Naive thymus-derived CD4-positive, alpha-beta T cell (primary cell): ENCODE data around the gene RHBDD1. TPM values are rescaled to one million over a fixed set of nuclear protein-coding genes. Genes with fewer than 3 reads are reported as not detected.

Source experiments
- ATAC-seq: fragments of 150-1000 bp; cut with Tn5 transposase; 2 replicates; pipeline ENCODE4 v1.10.0; 2021; ENCODE audit warnings: mild to moderate bottlenecking, moderate library complexity
- CTCF ChIA-PET: fragments of 350-600 bp; sonication (Branson Sonifier 250); formaldehyde crosslinking; loops from one replicate; lab custom pipeline; 2021; ENCODE audit warnings: antibody characterized with exemption; lab: Charles Lee
- POLR2A ChIA-PET: fragments of 350-600 bp; sonication (Branson Sonifier 250); formaldehyde crosslinking; loops from one replicate; lab custom pipeline; 2021; ENCODE audit warnings: antibody characterized with exemption, inconsistent platforms; lab: Charles Lee
- DNase-seq, 9 donors: peaks; one replicate each; pipeline versions ENCODE4 v3.0.0 to v3.0.0-alpha.2; 2020 to 2022; ENCODE audit warnings: mixed read lengths in 1 of 9
- H3K27ac ChIP-seq: one replicate; pipeline ENCODE4 v1.7.0; 2013; ENCODE audit warnings: mild to moderate bottlenecking, low read depth, low read length, moderate library complexity
- H3K27me3 ChIP-seq, 2 donors: one replicate each; pipeline ENCODE4 v1.7.0; 2013; ENCODE audit warnings: low read length in 2 of 2, mild to moderate bottlenecking in 2 of 2, moderate library complexity in 2 of 2; ENCODE audit not compliant: control insufficient read depth in 2 of 2, insufficient read depth in 2 of 2
- H3K36me3 ChIP-seq, 3 experiments: 1 replicate in 2 of 3; 2 replicates in 1 of 3; pipeline ENCODE4 v1.7.0; 2013; ENCODE audit warnings: low read length in 3 of 3, mild to moderate bottlenecking in 3 of 3, moderate library complexity in 1 of 3; ENCODE audit not compliant: insufficient read depth in 3 of 3, control insufficient read depth in 2 of 3
- H3K4me1 ChIP-seq, 2 donors: one replicate each; pipeline ENCODE4 v1.7.0; 2013; ENCODE audit warnings: low read length in 2 of 2, mild to moderate bottlenecking in 2 of 2, moderate library complexity in 1 of 2; ENCODE audit not compliant: control insufficient read depth in 2 of 2, insufficient read depth in 2 of 2
- H3K4me3 ChIP-seq: 2 replicates; pipeline ENCODE4 v1.7.0; 2013; ENCODE audit warnings: mild to moderate bottlenecking, low read length
- H3K9me3 ChIP-seq, 3 experiments: 1 replicate in 2 of 3; 2 replicates in 1 of 3; pipeline ENCODE4 v1.7.0; 2013; ENCODE audit warnings: low read length in 3 of 3; ENCODE audit not compliant: control insufficient read depth in 2 of 3
- H3K27ac Mint-ChIP-seq, 9 donors: one replicate each; pipeline ENCODE4 v1.8.0; 2020 to 2022; ENCODE audit warnings: mixed read lengths in 9 of 9, mild to moderate bottlenecking in 8 of 9, moderate library complexity in 5 of 9, inconsistent platforms in 2 of 9
- H3K27me3 Mint-ChIP-seq, 5 donors: one replicate each; pipeline ENCODE4 v1.8.0; 2021 to 2022; ENCODE audit warnings: mixed read lengths in 5 of 5, mild to moderate bottlenecking in 1 of 5
- H3K36me3 Mint-ChIP-seq, 5 donors: one replicate each; pipeline ENCODE4 v1.8.0; 2020 to 2022; ENCODE audit warnings: mixed read lengths in 5 of 5, mild to moderate bottlenecking in 3 of 5, inconsistent platforms in 1 of 5
- H3K4me1 Mint-ChIP-seq, 7 donors: one replicate each; pipeline ENCODE4 v1.8.0; 2020 to 2022; ENCODE audit warnings: mixed read lengths in 7 of 7, mild to moderate bottlenecking in 3 of 7, inconsistent platforms in 1 of 7
- H3K4me3 Mint-ChIP-seq, 10 donors: one replicate each; pipeline ENCODE4 v1.8.0; 2020 to 2022; ENCODE audit warnings: mild to moderate bottlenecking in 10 of 10, mixed read lengths in 10 of 10, moderate library complexity in 6 of 10, inconsistent platforms in 2 of 10
- H3K9me3 Mint-ChIP-seq, 11 donors: one replicate each; pipeline ENCODE4 v1.8.0; 2020 to 2022; ENCODE audit warnings: mixed read lengths in 11 of 11, mild to moderate bottlenecking in 4 of 11, inconsistent platforms in 1 of 11, moderate library complexity in 1 of 11
- intact Hi-C, 2 donors: fragments of 100-400 bp; cut with micrococcal nuclease; formaldehyde crosslinking; loops; one replicate each; pipeline ENCODE4 v1.15.1; 2023
- polyA plus RNA-seq, 2 donors: library from polyadenylated mRNA; unstranded; fragments of 300-500 nt; fragmentation: Illumina TruSeq; gene quantifications; one replicate each; pipeline ENCODE4 v1.2.3, GENCODE V29; 2021
- total RNA-seq, 6 experiments: library from RNA in 5 of 6; stranded (reverse) in 5 of 6; gene quantifications; 1 replicate in 5 of 6; 2 replicates in 1 of 6; pipeline ENCODE4 v1.2.3 and lab custom pipeline; 2021 to 2026

RHBDD1 gene
- total and polyA plus RNA-seq, 7 experiments from 2014 or later, result 21.2 to 70.8 (median 48.3) TPM

- Histone ChIP-seq H3K4me3 (no peak overlapping the region), H3K36me3 (peaks cover 0 to 13% (median 0%) of the 10 kb centered on the region in 3 experiments), H3K9me3 (no peaks in the 10 kb centered on the region), H3K4me1 (no peaks in the 10 kb centered on the region), H3K27ac (no peak overlapping the region), H3K27me3 (no peaks in the 10 kb centered on the region)
- no peak overlapping the region for H3K4me3 Mint-ChIP-seq
- ATAC-seq (no peak), DNase-seq (no peak)
- POLR2A ChIA-PET, result no interaction called here
- peaks cover 0 to 5% (median 0%) of the 10 kb centered on the region in 11 donors for H3K9me3 Mint-ChIP-seq
- H3K27ac Mint-ChIP-seq, result no peak overlapping the region
- intact Hi-C loops, result no loop called here
- peaks cover 0 to 19% (median 6%) of the 10 kb centered on the region in 7 donors for H3K4me1 Mint-ChIP-seq
- no peaks in the 10 kb centered on the region for H3K27me3 Mint-ChIP-seq
- peaks cover 11 to 59% (median 39%) of the 10 kb centered on the region in 5 donors for H3K36me3 Mint-ChIP-seq
- CTCF ChIA-PET, result no interaction called here
Observed at GRCh38 chr2:226893216-226893615, 57.4 kb downstream of the RHBDD1 start.

- H3K27me3 Mint-ChIP-seq, result no peaks in the 10 kb centered on the region
- H3K27ac Mint-ChIP-seq, result peak overlapping the region in 2 of 9 donors; percentile 52 to 62
- no peak for ATAC-seq
- peaks cover 0 to 5% (median 0%) of the 10 kb centered on the region in 11 donors for H3K9me3 Mint-ChIP-seq
- POLR2A ChIA-PET, result interaction anchor here (0.5 kb wide), 1 partner anchor 63 kb away, joined by 4 read pairs; no protein-coding TSS in a partner anchor
- H3K4me1 Mint-ChIP-seq, result peaks cover 0 to 14% (median 6%) of the 10 kb centered on the region in 7 donors
- no peaks in the 10 kb centered on the region for H3K9me3 ChIP-seq
- H3K4me3 Mint-ChIP-seq, result no peak overlapping the region
- no peaks in the 10 kb centered on the region for H3K4me1 ChIP-seq
- no peak overlapping the region for H3K4me3 ChIP-seq
- H3K36me3 Mint-ChIP-seq, result peaks cover 11 to 55% (median 36%) of the 10 kb centered on the region in 5 donors
- CTCF ChIA-PET, result no interaction called here
- no peak for DNase-seq
- peaks cover 0 to 13% (median 0%) of the 10 kb centered on the region in 3 experiments for H3K36me3 ChIP-seq
- no peak overlapping the region for H3K27ac ChIP-seq
- intact Hi-C loops, result no loop called here
- H3K27me3 ChIP-seq, result no peaks in the 10 kb centered on the region
Observed at GRCh38 chr2:226894752-226895151, 58.9 kb downstream of the RHBDD1 start.

- Mint-ChIP-seq H3K27ac (no peak overlapping the region), H3K36me3 (peaks cover 11 to 54% (median 35%) of the 10 kb centered on the region in 5 donors), H3K27me3 (no peaks in the 10 kb centered on the region), H3K4me3 (no peak overlapping the region), H3K4me1 (peaks cover 0 to 14% (median 6%) of the 10 kb centered on the region in 7 donors), H3K9me3 (peaks cover 0 to 5% (median 0%) of the 10 kb centered on the region in 11 donors)
- H3K27ac ChIP-seq, result no peak overlapping the region
- DNase-seq (no peak), ATAC-seq (no peak)
- intact Hi-C loops, result no loop called here
- peaks cover 0 to 13% (median 0%) of the 10 kb centered on the region in 3 experiments for H3K36me3 ChIP-seq
- no peak overlapping the region for H3K4me3 ChIP-seq
- no peaks in the 10 kb centered on the region for H3K4me1 ChIP-seq
- CTCF ChIA-PET, result no interaction called here
- POLR2A ChIA-PET, result no interaction called here
- H3K9me3 ChIP-seq, result no peaks in the 10 kb centered on the region
- no peaks in the 10 kb centered on the region for H3K27me3 ChIP-seq
Observed at GRCh38 chr2:226895579-226895978, 59.7 kb downstream of the RHBDD1 start.

- H3K27me3 ChIP-seq, result no peaks in the 10 kb centered on the region
- ATAC-seq, result no peak
- H3K9me3 ChIP-seq, result no peaks in the 10 kb centered on the region
- Mint-ChIP-seq H3K4me1 (peaks cover 0 to 11% (median 4%) of the 10 kb centered on the region in 7 donors), H3K4me3 (no peak overlapping the region), H3K36me3 (peaks cover 11 to 42% (median 30%) of the 10 kb centered on the region in 5 donors), H3K27me3 (no peaks in the 10 kb centered on the region), H3K27ac (no peak overlapping the region), H3K9me3 (peaks cover 0 to 5% (median 0%) of the 10 kb centered on the region in 11 donors)
- no peak for DNase-seq
- intact Hi-C loops, result no loop called here
- H3K4me1 ChIP-seq, result no peaks in the 10 kb centered on the region
- ChIA-PET CTCF (no interaction called here), POLR2A (no interaction called here)
- no peak overlapping the region for H3K4me3 ChIP-seq
- H3K27ac ChIP-seq, result no peak overlapping the region
- peaks cover 0 to 13% (median 0%) of the 10 kb centered on the region in 3 experiments for H3K36me3 ChIP-seq
Observed at GRCh38 chr2:226898121-226898520, 62.3 kb downstream of the RHBDD1 start.

GRCh38 chr2:226898897-226899296, 63.0 kb downstream of the RHBDD1 start:
- H3K4me1 ChIP-seq, result no peaks in the 10 kb centered on the region
- no peak for ATAC-seq
- DNase-seq, result no peak
- H3K36me3 ChIP-seq, result peaks cover 0 to 13% (median 0%) of the 10 kb centered on the region in 3 experiments
- no peaks in the 10 kb centered on the region for H3K9me3 ChIP-seq
- no peaks in the 10 kb centered on the region for H3K27me3 ChIP-seq
- no peaks in the 10 kb centered on the region for H3K27me3 Mint-ChIP-seq
- H3K27ac Mint-ChIP-seq, result no peak overlapping the region
- H3K36me3 Mint-ChIP-seq, result peaks cover 11 to 41% (median 27%) of the 10 kb centered on the region in 5 donors
- intact Hi-C loops, result no loop called here
- ChIA-PET CTCF (no interaction called here), POLR2A (no interaction called here)
- no peak overlapping the region for H3K4me3 ChIP-seq
- H3K4me1 Mint-ChIP-seq, result peaks cover 0 to 16% (median 4%) of the 10 kb centered on the region in 7 donors
- H3K4me3 Mint-ChIP-seq, result no peak overlapping the region
- peaks cover 0 to 5% (median 0%) of the 10 kb centered on the region in 11 donors for H3K9me3 Mint-ChIP-seq
- H3K27ac ChIP-seq, result no peak overlapping the region

DNA sequence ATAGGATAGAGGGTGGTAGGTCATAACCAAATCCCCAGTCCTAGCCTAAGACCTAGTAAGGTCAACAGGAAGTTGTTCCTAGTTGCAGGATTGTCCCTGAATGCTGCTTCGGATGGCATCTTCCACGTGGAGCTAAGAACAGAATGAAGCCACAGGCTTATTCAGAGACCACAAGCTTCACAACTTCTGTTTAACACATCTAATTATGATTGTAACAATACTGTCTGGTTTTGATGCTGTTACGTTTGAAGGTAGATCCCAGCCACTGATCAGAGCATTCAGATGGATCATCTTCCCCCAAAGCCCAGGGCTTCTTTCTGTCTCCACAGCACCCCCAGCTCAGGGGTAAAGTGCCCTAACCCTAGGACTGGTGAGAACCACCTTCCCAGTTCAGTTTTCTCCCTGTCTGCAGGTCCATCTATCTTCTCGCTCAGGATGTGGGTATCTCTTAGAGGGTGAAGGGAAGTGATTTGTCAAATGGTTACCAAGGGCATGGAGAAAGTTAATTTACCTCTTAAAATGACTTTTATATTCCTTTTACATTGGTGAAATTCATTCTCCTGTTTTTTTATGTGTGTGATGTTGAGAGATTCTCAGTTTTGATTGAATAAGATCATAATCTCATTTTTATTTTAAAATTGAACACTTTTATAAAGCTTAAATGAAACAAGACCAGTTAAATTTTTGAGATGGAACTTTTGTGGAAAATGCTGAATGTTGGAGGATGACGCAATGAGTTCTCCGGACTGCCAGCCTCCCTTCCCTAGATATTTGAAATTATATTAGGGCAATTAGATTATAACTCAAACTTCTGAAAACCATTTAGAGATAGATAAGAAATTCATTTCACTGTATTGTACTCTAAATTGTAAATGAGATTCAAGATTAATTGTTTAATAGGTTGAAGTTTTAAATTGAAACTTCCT, 66.5 kb downstream of the RHBDD1 start:
- H3K4me3 ChIP-seq, result no peak overlapping the region
- POLR2A ChIA-PET, result no interaction called here
- H3K4me1 ChIP-seq, result peaks cover 0 to 4% of the 10 kb centered on the region in 2 donors
- no peaks in the 10 kb centered on the region for H3K27me3 ChIP-seq
- CTCF ChIA-PET, result no interaction called here
- H3K27ac ChIP-seq, result no peak overlapping the region
- H3K9me3 Mint-ChIP-seq, result peaks cover 0 to 3% (median 0%) of the 10 kb centered on the region in 11 donors
- peaks cover 2 to 41% (median 15%) of the 10 kb centered on the region in 5 donors for H3K36me3 Mint-ChIP-seq
- no peak overlapping the region for H3K27ac Mint-ChIP-seq
- H3K4me3 Mint-ChIP-seq, result no peak overlapping the region
- no peak for DNase-seq
- ATAC-seq, result no peak
- H3K9me3 ChIP-seq, result no peaks in the 10 kb centered on the region
- no peaks in the 10 kb centered on the region for H3K27me3 Mint-ChIP-seq
- H3K36me3 ChIP-seq, result no peaks in the 10 kb centered on the region
- intact Hi-C loops, result no loop called here
- peaks cover 10 to 44% (median 28%) of the 10 kb centered on the region in 7 donors for H3K4me1 Mint-ChIP-seq
